GM18858 (cell line): ENCODE results near the gene MINK1.

Experiments used
- ATAC-seq: cut with Tn5 transposase; IDR thresholded peaks from one replicate; pipeline ENCODE4 v1.9.1; 2021; ENCODE audit not compliant: unreplicated experiment

The MINK1 gene

DNA sequence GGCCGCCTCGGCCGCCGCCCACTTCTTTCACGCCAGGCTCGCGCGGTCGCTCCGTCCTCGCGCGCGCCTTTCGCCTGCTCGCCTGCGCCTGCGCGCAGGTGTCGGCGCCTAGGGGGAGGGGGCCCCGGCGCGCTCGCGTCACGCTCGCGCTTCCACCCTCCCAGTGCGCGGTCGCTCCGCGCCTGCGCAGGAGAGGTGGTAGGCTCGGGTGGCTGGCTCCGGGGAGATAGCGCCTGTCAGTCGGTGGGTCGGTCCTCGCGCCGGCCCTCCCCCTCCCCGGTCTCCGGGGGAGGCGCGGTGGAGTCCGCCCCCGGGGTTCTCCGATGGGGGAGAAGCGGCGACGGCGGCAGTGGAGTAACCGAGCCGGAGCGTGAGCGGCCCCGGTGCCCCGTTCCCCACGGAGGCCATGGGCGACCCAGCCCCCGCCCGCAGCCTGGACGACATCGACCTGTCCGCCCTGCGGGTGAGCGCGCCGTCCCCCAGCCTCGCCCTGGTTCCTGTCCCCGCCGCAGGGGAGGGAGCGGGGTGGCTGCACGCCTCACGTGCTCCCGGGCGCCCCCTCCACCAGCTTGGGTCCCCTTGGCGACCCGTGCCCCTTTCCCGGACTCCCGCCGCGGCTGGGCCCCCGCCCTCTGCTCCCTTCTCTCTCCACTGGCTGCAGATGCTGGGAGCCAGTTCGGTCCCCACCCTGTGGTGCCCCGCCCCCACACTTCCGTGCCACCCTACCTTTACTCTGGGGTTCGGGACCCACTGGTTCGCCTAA, at the start of gene MINK1:
Gene MINK1, plus strand, starts transcription at position 163 of the 763 bp plus-strand sequence. Its CDS starts 244 bp downstream, at position 407.
- ATAC-seq = peak; percentile 79

DNA sequence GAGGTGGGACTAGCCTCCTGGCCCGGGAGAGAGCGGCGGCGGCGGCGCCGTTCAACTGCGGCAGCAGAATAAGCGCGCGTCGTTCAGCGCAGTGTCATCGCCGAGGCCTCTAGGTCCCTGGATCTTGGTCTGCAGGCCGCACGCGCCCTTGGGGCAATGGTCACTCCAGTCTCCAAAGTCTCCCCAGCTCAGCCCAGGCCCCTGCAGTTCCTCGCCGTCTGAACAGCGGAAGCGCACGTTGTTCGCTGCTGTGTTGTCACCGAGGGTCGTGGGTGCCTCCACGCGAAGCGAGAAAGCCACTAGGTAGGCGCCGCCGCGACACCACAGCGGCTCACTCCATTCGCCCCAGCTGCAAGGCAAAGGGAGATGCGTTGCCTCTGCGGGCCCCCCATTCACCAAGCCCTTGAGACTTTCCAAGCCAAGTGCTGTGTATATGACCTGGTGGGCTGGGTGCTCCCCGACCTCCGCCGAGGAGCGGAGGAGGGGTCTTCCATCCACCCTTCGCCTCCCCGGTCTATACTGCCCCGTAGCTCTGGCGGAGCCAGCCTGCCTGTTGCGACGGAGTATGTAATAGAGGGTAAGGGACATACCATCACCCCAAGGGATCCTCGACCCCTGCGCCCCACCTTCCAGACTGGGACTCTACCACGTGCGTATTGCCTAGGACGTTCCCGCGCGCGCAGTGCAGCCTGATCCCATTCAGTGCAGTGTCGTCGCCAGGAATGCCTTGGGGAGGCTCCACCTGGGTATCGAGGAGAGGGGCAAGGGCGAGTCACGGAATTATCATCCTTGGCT, 47.6 kb upstream of the MINK1 start:
- ATAC-seq = no peak

DNA sequence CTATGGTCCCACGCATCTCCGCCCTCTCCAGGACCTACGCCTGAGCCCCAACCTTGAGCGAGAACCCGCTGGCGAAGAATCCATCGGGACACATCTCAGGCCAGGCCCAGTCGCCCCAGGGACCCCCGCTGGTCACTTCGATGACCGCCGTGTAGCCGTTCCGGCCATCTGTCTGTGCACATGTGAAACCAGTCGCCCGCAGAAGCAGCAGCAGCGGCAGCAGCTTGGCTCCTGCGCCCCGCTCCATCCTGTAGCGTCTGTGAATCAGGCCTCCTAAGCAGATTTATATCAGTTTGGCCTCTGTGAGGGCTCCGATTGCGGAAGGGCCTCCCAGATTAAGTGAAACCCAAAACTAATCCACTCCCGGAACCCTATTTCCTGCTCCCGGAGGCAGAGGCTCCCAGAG, 47.0 kb upstream of the MINK1 start, which contains the start of gene VMO1:
Gene VMO1, minus strand, starts transcription at position 259 of the 406 bp plus-strand sequence. Its CDS starts 12 bp downstream, at position 247.
- ATAC-seq = no peak

DNA sequence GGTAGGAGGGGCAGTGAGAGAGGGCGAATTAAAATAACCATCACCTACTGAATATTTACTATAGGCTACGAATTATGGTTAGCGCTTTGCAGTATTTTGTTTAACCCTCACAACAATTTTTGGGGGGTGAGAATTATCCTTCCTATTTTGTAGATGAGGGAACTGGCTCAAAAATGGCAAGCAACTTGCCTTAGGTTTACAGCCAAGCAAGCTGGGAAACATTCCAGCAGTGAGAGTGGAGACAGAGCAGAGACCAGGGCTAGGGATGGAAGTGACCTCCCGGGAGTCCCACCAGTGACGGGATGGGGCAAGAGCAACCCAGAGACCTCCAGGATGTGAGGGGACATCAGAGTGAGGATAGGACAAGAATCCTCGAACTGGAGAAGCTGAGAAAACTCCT, 46.6 kb upstream of the MINK1 start:
- ATAC-seq = no peak

DNA sequence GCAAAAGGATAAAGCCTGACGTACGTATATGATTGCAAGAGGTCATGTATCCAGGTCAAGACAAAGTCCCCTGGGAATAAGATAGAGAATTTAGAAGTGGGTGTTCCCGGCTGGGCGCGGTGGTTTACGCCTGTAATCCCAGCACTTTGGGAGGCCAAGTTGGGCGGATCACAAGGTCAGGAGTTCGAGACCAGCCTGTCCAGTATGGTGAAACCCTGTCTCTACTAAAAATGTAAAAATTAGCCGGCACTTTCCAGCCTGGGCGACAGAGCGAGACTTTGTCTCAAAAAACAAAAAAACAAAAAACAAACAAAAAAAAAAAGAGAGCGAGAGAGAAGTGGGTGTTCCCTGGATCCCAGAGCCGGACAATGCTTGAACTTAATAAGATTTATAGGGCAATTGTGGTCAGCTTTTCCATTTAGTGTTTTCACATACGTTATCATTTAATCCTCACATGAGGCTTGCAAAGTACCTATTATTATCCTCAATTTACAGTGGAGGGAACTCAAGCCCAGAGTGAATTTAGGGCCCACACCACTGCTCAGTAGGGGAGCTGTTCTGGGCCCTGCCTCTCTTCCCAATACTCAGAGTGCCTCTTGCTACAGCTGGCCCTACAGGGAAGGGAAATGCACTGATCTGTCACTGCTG, 44.9 kb upstream of the MINK1 start:
- no peak for ATAC-seq

DNA sequence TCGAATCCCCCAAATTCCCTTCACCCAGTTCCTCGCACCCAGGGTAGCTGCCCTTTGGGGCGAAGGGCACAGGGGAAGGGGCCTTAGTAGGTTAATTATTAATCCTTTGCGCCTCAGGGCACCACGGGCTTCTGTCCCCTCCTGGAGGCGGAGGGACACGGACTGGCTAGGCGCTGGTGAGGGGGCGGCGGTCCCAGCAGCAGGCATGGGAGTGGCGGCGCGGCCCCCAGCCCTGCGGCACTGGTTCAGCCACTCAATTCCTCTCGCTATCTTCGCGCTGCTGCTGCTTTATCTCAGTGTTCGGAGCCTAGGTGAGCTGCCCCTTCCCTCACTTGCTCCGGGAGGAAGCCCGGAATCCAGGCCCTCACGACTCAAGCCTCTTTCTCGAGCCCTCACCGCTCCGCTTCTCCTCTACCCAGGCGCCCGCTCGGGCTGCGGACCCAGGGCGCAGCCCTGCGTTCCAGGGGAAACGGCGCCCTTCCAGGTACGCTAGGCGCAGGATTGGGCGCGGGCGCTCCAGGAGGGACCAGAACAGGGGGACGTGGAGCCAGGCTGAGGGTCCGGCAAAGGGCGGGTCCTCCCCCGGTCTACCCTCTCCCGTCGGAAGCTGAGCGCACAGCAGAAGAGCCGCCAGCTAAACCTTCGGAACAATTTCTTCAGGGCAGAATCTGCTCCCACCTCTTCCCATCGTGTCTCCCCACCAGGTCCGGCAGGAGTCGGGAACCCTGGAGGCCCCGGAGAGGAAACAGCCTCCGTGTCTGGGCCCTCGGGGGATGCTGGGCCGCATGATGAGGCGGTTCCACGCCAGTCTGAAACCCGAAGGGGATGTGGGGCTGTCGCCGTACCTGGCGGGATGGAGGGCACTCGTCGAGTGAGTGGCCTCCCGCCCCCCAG, 44.1 kb upstream of the MINK1 start, which contains the start of gene GLTPD2:
Gene GLTPD2, plus strand, starts transcription at position 158 of the 894 bp plus-strand sequence. Its CDS starts 48 bp downstream, at position 206.
- peak; percentile 3 for ATAC-seq

DNA sequence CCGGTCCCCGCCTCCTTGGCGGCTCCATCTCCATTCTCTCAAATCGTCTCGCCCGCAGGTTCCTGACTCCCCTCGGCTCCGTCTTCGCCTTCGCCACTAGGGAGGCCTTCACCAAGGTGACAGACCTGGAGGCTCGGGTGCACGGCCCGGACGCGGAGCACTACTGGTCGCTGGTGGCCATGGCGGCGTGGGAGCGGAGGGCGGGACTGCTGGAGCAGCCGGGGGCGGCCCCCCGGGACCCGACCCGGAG, 43.5 kb upstream of the MINK1 start:
- no peak for ATAC-seq

DNA sequence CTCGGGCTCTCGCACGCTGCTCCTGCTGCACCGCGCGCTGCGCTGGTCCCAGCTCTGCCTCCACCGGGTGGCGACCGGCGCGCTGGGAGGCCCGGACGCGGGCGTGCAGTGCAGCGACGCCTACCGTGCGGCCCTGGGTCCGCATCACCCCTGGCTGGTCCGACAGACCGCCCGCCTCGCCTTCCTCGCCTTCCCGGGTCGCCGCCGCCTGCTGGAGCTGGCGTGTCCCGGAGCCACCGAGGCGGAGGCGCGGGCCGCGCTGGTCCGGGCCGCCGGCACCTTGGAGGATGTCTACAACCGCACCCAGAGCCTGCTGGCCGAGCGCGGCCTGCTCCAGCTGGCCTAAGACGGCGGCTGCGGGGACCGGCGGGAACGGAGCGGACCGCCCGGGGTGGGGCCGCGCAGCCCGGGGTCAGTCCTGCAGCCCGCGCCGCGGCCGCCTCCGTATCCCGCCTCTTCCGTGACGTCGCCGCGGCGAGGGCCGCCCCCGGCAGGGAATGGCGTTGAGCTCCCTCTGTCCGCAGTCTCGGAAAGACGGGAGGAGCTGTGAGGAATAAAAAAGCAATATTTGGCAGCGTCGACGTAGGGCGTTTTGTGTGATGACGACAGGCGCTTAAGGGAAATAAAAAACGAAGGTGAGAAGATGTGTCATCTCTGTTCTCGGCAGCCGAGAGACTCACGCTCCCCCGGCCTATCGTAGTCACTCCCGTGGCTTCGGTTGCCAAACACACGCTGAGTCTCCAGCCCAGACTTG, 43.0 kb upstream of the MINK1 start:
- peak; percentile 72 for ATAC-seq

DNA sequence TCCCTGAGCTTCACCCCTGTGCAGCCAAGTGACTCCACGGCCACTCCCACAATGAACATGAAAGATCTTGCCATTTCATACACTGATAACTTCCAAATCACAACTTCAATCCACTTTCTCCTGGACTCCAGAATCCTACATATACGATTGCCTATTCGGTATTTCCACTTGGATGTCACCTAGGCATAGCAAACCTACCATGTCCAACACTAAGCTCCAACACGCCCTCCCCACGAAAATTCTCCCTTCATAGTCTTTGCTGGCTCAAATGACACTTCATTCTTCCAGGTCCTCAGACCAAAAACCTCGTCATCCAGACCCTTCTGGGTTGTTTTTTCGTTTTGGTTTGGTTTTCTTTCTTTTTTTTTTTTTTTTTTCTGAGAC, 42.4 kb upstream of the MINK1 start:
- no peak for ATAC-seq

DNA sequence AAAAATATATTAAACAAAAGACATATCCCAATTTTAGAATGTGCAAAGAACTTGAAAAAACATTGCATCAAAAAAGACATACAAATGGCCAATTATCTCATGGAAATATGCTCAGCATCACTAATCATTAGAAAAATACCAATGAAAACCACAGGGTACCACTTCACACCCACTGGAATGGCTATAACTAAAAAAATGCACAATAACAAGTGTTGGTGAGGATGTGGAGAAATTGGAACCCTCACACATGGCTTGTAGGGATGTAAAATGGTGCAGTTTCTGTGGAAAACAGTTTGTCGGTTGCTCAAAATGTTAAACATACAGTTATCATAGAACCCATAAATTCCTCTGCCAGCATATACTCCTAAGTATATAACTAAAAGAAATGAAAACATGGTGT, 38.0 kb upstream of the MINK1 start:
- ATAC-seq = no peak

DNA sequence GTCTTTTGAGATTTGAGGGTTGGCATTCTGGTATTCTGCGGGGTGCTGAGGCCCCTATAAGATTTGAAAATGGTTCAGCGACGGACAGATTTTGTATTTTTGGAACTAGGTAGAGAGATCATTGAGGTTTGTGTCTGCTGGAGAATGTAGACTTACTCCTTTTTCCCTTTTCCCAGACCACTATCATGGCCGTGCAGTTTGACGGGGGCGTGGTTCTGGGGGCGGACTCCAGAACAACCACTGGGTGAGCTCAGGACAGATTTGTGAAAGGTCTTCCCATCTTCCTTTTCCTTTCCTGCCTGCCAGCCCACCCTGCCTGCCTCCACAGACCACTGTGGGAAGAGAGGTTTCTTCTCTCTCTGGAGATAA, 36.6 kb upstream of the MINK1 start:
- ATAC-seq = no peak

DNA sequence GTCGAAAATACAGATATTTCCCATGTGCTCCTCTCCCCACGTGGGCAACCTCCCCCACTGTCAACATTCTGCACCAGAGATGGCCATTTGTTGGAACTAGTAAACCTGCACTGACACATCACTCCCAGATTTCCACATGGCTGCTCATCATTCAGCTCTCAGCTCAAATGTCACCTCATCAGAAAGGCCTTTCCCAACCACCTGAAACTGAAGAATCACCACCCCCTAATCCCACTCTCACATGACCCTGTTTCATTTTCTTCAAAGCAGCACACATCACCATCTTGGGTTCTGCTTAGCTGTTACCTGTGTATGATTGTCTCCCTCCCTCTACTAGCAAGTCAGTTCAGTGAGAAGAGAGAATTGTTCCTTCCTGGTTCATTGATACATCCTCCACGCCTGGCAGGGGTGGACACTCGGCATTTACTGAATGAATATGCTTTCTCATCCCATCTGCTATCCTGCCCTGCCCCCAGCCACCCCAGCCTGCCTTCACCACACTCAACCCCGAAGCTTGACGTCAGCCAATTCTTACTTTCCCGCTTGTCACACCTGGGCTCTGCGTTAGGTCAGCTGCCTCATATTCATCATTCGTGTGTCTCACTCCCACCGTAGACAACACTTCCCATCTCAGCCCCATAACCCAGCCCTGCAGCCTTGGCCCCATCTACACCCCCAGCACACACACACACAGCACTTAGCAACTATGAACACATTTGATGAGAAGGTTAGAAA, 32.5 kb upstream of the MINK1 start:
- ATAC-seq = no peak

DNA sequence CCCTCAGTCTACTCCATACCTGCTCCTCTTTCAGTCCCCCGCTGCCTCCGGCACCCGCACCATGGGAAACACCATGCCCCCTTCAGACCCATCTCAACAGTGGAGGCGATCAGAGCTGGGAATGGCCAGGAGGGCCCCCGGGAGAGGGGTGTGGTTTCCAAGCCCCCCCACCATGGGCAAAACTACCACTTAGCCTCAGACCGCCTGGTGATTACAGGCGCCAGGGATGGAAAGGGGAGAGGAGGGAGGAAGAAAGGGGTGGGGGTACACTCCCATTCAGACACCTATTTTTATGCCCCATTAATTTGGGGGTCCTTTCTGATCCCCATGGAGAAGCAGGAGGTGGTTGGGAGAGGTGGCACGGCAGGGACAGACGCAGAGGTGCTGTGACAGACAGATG, 30.9 kb upstream of the MINK1 start, which contains the start of gene C17orf114:
Gene C17orf114, minus strand, starts transcription at position 101 of the 400 bp plus-strand sequence.
- ATAC-seq = no peak

DNA sequence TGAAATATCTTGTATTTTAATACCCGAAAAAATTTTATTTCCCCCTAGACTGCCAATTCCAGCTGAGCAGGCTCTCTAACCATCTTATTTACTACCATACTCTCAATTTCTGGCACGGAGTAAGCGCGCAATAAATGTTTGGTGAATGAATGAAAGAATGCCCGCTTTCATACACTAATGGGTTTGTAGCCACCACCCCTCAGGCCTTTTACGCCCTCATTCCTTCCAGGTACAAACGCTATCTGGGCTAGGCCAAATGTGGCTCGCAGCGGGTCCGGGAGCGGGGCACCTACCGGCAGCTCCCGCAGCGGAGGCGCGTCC, 26.7 kb upstream of the MINK1 start:
- ATAC-seq = no peak

DNA sequence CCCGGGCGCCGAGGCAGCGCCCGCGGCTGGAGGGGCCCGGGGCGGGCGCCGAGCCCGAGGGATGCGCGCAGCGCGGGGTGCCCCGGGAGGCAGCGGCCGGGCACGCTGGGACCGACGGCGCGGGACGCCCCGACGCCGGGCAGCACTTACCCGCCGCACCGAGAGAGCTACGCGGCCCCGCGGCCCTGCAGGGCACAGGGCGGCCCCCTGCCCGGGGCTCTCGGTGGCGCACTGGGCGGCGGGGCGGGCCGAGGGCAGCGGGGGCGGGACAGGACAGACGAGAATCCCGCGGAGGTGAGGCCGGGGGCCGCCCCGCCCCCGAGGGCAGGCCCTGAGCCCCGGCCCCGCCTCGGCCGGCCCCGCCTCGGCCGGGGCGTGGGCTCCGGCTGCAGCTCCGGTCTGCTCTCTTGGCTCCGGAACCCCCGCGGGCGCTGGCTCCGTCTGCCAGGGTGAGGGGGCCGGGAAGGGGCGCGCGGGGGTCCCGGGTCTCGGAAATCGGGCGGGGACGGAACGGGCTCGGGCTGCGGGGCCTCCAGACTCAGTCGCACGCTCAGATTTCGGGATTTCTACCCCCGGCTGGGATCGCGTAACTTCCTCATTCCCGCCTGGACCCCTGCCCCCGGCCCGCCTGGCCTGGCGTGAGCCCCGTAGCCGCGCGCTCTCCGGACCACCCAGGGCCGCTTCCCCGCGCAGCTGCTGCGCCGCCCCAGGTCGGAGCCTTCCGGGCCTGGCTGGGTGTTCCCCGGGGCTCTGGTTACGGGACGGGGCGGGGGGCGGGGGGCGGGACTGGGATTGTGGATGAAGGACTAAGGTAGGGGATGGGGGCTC, 26.1 kb upstream of the MINK1 start, which contains the start of gene PLD2:
Gene PLD2, plus strand, starts transcription at position 376 of the 828 bp plus-strand sequence. CDS start 621 bp downstream, outside the sequence.
- ATAC-seq = peak; percentile 62

DNA sequence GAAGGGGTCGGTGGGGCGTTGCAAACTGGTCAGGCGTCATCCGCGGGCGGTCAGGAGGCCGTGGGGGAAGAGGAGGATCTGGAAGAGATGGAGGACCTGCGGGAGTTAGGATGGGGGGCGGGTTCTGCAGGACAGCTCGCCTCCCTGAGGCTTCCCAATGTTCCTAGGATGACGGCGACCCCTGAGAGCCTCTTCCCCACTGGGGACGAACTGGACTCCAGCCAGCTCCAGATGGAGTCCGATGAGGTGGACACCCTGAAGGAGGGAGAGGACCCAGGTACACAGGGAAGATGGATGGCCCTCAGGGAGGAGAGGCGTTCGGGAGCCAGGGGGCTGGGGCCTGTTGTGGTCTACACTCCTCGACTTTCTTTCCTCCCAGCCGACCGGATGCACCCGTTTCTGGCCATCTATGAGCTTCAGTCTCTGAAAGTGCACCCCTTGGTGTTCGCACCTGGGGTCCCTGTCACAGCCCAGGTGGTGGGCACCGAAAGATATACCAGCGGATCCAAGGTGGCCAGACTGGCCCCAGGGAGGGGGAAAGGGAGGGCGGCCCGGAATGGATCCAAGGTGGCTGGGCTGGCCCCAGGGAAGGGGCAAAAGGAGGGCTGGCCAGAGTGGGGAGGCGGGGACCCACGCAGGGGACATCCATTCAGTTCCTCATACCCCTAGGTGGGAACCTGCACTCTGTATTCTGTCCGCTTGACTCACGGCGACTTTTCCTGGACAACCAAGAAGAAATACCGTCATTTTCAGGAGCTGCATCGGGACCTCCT, 25.3 kb upstream of the MINK1 start:
- ATAC-seq = no peak

DNA sequence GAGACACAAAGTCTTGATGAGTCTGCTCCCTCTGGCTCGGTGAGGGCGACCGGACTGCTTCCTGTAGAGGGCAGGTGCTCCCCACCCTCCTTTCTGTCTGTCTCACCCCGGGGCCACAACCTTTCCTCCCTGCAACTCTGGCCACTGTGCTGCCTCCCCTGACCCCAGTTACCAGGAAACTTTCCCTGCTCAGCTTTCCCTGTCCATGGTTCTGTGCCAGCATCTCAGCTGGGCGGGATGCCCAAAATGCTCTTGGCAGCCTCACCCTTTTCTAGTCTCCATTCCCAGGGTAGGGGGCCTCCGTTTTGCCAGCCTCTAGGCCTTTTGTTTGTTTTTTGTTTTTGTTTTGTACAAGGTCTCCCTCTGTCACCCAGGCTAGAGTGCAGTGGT, 24.8 kb upstream of the MINK1 start:
- no peak for ATAC-seq
